GM12892 (cell line): ENCODE results near the gene NEK9.

Experiments
- POLR2A ChIP-seq: IDR thresholded peaks from 2 replicates; pipeline ENCODE4 v1.6.1; 2011; ENCODE audit warnings: low read depth, low read length, control low read depth
- POLR2AphosphoS5 ChIP-seq: IDR thresholded peaks from 2 replicates; pipeline ENCODE4 v1.6.1; 2011; ENCODE audit warnings: low read depth, low read length, control low read depth
- TAF1 ChIP-seq: IDR thresholded peaks from 2 replicates; pipeline ENCODE4 v1.6.1; 2011; ENCODE audit warnings: low read depth, mild to moderate bottlenecking, control low read depth, low read length, borderline replicate concordance

DNA sequence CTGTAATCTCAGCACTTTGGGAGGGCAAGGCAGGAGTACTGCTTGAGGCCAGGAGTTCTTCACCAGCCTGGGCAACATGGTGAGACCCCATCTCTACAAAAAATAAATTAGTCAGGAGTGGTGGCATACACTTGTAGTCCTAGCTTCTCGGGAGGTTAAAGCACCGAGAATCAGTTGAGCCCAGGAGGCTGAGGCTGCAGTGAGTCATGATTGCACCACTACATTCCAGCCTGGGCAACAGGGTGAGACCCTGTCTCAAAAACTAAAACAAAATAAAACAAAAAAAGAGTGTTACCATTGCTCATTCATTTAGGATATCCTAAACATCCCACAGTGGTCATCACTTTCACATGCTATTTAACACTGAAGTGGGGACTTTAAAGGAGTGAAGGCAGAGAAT is 7.8 kb downstream of the NEK9 start:
- TF ChIP-seq POLR2A (no peak), POLR2AphosphoS5 (no peak), TAF1 (no peak)
